ENCODE measurements around the gene PRKG1. TPM values are rescaled to one million over a fixed set of nuclear protein-coding genes. Genes with fewer than 3 reads are reported as not detected.

PRKG1 gene
- total and polyA plus RNA-seq, 4 donors, result 0.46 to 5.1 (median 1.5) TPM

DNA sequence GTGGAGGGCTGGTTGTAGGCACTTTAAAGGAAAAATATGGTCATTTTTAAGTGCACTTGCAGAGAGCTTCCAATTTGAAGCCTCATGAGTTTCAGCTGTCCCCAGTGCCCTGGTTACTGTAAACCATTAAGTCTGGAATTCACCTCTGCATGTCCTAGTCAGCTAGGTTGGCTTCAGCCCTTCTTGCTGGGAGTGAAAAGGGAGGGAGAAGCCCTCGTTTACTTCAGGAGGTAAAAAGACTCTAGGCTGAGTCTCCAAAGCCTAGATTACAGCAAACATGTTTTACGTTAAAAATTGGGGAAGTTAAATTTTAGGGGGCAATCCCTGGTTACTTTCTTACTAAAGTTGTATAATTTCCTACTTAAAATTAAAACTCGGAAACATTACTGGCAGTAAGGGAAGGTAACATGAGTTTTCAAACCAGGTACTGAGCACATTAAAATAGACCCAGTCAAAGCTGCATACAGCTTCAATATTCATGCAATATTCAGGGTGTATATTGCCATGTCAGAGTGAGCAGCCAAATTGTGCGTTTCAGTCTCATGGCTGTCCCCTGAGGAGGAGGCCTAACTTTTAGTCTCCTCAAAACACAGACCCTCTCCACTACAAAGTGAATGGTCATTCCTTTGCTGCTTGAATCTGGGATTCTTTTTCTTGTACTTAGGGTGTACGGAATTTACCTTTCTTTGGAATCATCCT lies 156.7 kb downstream of the PRKG1 start:
- no peaks in the 10 kb centered on the region for H3K9me3 ChIP-seq (ENCODE audit: control insufficient read depth in 4 of 4, low read length in 3 of 4)
- WGBS, result 63% methylated on average over 5 of the region's 5 CpGs
- no peaks in the 10 kb centered on the region for H3K36me3 ChIP-seq (ENCODE audit: control insufficient read depth in 4 of 4, insufficient read depth in 3 of 4, low read depth in 1 of 4, low read length in 3 of 4)
- TF ChIP-seq JUND (IDR thresholded peaks at IDR 0.05), result no peak
- TF ChIP-seq YY1 (IDR thresholded peaks at IDR 0.05), result no peak
- TF ChIP-seq, protein P1, sequence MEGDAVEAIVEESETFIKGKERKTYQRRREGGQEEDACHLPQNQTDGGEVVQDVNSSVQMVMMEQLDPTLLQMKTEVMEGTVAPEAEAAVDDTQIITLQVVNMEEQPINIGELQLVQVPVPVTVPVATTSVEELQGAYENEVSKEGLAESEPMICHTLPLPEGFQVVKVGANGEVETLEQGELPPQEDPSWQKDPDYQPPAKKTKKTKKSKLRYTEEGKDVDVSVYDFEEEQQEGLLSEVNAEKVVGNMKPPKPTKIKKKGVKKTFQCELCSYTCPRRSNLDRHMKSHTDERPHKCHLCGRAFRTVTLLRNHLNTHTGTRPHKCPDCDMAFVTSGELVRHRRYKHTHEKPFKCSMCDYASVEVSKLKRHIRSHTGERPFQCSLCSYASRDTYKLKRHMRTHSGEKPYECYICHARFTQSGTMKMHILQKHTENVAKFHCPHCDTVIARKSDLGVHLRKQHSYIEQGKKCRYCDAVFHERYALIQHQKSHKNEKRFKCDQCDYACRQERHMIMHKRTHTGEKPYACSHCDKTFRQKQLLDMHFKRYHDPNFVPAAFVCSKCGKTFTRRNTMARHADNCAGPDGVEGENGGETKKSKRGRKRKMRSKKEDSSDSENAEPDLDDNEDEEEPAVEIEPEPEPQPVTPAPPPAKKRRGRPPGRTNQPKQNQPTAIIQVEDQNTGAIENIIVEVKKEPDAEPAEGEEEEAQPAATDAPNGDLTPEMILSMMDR (IDR thresholded peaks at IDR 0.05; ENCODE audit: low read depth, low read length, missing input control), result no peak
- TF ChIP-seq, protein P2, sequence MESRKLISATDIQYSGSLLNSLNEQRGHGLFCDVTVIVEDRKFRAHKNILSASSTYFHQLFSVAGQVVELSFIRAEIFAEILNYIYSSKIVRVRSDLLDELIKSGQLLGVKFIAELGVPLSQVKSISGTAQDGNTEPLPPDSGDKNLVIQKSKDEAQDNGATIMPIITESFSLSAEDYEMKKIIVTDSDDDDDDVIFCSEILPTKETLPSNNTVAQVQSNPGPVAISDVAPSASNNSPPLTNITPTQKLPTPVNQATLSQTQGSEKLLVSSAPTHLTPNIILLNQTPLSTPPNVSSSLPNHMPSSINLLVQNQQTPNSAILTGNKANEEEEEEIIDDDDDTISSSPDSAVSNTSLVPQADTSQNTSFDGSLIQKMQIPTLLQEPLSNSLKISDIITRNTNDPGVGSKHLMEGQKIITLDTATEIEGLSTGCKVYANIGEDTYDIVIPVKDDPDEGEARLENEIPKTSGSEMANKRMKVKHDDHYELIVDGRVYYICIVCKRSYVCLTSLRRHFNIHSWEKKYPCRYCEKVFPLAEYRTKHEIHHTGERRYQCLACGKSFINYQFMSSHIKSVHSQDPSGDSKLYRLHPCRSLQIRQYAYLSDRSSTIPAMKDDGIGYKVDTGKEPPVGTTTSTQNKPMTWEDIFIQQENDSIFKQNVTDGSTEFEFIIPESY (IDR thresholded peaks at IDR 0.05), result no peak
- TF ChIP-seq HNF4A (conservative IDR thresholded peaks at IDR 0.05), result no peak
- TF ChIP-seq SP1 (IDR thresholded peaks at IDR 0.05), result no peak
- TF ChIP-seq, protein P3, sequence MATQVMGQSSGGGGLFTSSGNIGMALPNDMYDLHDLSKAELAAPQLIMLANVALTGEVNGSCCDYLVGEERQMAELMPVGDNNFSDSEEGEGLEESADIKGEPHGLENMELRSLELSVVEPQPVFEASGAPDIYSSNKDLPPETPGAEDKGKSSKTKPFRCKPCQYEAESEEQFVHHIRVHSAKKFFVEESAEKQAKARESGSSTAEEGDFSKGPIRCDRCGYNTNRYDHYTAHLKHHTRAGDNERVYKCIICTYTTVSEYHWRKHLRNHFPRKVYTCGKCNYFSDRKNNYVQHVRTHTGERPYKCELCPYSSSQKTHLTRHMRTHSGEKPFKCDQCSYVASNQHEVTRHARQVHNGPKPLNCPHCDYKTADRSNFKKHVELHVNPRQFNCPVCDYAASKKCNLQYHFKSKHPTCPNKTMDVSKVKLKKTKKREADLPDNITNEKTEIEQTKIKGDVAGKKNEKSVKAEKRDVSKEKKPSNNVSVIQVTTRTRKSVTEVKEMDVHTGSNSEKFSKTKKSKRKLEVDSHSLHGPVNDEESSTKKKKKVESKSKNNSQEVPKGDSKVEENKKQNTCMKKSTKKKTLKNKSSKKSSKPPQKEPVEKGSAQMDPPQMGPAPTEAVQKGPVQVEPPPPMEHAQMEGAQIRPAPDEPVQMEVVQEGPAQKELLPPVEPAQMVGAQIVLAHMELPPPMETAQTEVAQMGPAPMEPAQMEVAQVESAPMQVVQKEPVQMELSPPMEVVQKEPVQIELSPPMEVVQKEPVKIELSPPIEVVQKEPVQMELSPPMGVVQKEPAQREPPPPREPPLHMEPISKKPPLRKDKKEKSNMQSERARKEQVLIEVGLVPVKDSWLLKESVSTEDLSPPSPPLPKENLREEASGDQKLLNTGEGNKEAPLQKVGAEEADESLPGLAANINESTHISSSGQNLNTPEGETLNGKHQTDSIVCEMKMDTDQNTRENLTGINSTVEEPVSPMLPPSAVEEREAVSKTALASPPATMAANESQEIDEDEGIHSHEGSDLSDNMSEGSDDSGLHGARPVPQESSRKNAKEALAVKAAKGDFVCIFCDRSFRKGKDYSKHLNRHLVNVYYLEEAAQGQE (IDR thresholded peaks at IDR 0.05), result no peak
- H3K4me1 ChIP-seq (ENCODE audit: control insufficient read depth in 4 of 4, insufficient read depth in 4 of 4, low read length in 3 of 4), result no peaks in the 10 kb centered on the region
- H3K27me3 ChIP-seq (ENCODE audit: control insufficient read depth in 4 of 4, insufficient read depth in 4 of 4, low read length in 3 of 4), result no peaks in the 10 kb centered on the region
- H3K27ac ChIP-seq (ENCODE audit: low read depth in 1 of 2, low read length in 2 of 2), result no peak overlapping the region
- H3K4me3 ChIP-seq (ENCODE audit: low read depth in 1 of 3, low read length in 3 of 3), result no peak overlapping the region
- H3K9ac ChIP-seq (ENCODE audit: low read depth in 1 of 2, low read length in 2 of 2), result no peak overlapping the region
- DNase-seq (ENCODE audit: low spot score), result no peak

DNA sequence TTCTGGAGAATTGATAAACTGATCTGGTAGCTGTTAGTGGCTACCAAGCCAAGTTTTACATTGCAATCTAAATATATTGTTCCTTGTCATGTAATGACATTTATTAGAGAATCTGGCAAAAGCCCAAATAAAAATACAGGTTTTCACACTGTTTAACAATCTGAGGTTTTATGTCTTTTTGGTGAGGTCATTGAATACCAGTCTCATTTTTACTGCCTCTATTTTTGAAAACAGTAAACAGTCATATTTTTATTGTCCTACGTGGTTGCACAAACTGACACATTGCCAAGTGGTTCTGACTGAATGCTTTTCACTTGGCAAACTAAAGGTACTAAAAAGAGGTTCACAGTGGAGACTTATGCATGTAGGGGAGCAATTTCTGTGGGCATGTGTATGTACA lies 157.5 kb downstream of the PRKG1 start:
- Histone ChIP-seq H3K36me3 (ENCODE audit: control insufficient read depth in 4 of 4, insufficient read depth in 3 of 4, low read depth in 1 of 4, low read length in 3 of 4) (no peaks in the 10 kb centered on the region), H3K27me3 (ENCODE audit: control insufficient read depth in 4 of 4, insufficient read depth in 4 of 4, low read length in 3 of 4) (no peaks in the 10 kb centered on the region), H3K4me3 (ENCODE audit: low read depth in 1 of 3, low read length in 3 of 3) (no peak overlapping the region), H3K27ac (ENCODE audit: low read depth in 1 of 2, low read length in 2 of 2) (no peak overlapping the region), H3K9ac (ENCODE audit: low read depth in 1 of 2, low read length in 2 of 2) (no peak overlapping the region), H3K4me1 (ENCODE audit: control insufficient read depth in 4 of 4, insufficient read depth in 4 of 4, low read length in 3 of 4) (no peaks in the 10 kb centered on the region), H3K9me3 (ENCODE audit: control insufficient read depth in 4 of 4, low read length in 3 of 4) (no peaks in the 10 kb centered on the region)
- DNase-seq (ENCODE audit: low spot score), result no peak
- 60% methylated on average over 1 of the region's 1 CpG for WGBS
- TF ChIP-seq NR2F2 (IDR thresholded peaks at IDR 0.05) (no peak), RAD21 (IDR thresholded peaks at IDR 0.05) (no peak), JUND (IDR thresholded peaks at IDR 0.05) (no peak), TAF1 (conservative IDR thresholded peaks at IDR 0.05) (no peak), EGR1 (IDR thresholded peaks at IDR 0.05; ENCODE audit: low read depth in 2 of 2) (no peak), SP1 (IDR thresholded peaks at IDR 0.05) (no peak), RXRA (IDR thresholded peaks at IDR 0.05) (no peak), GABPA (IDR thresholded peaks at IDR 0.05 in 1 of 2, conservative IDR thresholded peaks at IDR 0.05 in 1 of 2) (no peak), HNF4A (conservative IDR thresholded peaks at IDR 0.05) (no peak), YY1 (IDR thresholded peaks at IDR 0.05) (no peak), HNF4G (IDR thresholded peaks at IDR 0.05) (no peak)
- TF ChIP-seq, protein P2 (IDR thresholded peaks at IDR 0.05), result no peak
- TF ChIP-seq, protein P1 (IDR thresholded peaks at IDR 0.05; ENCODE audit: low read depth, low read length, missing input control), result no peak
- TF ChIP-seq, protein P4, sequence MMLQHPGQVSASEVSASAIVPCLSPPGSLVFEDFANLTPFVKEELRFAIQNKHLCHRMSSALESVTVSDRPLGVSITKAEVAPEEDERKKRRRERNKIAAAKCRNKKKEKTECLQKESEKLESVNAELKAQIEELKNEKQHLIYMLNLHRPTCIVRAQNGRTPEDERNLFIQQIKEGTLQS (IDR thresholded peaks at IDR 0.05), result no peak
